HL-60 (cell line): ENCODE measurements around the gene DNAJC12.

Source experiments
- CTCF ChIP-seq: IDR thresholded peaks from one replicate; pipeline ENCODE4 v1.5.1; 2011; ENCODE audit warnings: low read length, control low read depth, inconsistent platforms; ENCODE audit not compliant: insufficient read depth
- GABPA ChIP-seq: IDR thresholded peaks from 2 replicates; pipeline ENCODE4 v1.6.1; 2012; ENCODE audit warnings: low read depth
- POLR2AphosphoS5 ChIP-seq: IDR thresholded peaks from 2 replicates; pipeline ENCODE4 v1.6.1; 2012; ENCODE audit warnings: low read depth
- SPI1 ChIP-seq: IDR thresholded peaks from 2 replicates; pipeline ENCODE4 v1.6.1; 2012; ENCODE audit warnings: low read depth, mild to moderate bottlenecking, borderline replicate concordance
- TF ChIP-seq, protein P1 (sequence below): IDR thresholded peaks from 2 replicates; pipeline ENCODE4 v1.6.1; 2012; ENCODE audit warnings: low read depth; ENCODE audit not compliant: insufficient replicate concordance

- no peak for TF ChIP-seq CTCF
- TF ChIP-seq, protein P1, sequence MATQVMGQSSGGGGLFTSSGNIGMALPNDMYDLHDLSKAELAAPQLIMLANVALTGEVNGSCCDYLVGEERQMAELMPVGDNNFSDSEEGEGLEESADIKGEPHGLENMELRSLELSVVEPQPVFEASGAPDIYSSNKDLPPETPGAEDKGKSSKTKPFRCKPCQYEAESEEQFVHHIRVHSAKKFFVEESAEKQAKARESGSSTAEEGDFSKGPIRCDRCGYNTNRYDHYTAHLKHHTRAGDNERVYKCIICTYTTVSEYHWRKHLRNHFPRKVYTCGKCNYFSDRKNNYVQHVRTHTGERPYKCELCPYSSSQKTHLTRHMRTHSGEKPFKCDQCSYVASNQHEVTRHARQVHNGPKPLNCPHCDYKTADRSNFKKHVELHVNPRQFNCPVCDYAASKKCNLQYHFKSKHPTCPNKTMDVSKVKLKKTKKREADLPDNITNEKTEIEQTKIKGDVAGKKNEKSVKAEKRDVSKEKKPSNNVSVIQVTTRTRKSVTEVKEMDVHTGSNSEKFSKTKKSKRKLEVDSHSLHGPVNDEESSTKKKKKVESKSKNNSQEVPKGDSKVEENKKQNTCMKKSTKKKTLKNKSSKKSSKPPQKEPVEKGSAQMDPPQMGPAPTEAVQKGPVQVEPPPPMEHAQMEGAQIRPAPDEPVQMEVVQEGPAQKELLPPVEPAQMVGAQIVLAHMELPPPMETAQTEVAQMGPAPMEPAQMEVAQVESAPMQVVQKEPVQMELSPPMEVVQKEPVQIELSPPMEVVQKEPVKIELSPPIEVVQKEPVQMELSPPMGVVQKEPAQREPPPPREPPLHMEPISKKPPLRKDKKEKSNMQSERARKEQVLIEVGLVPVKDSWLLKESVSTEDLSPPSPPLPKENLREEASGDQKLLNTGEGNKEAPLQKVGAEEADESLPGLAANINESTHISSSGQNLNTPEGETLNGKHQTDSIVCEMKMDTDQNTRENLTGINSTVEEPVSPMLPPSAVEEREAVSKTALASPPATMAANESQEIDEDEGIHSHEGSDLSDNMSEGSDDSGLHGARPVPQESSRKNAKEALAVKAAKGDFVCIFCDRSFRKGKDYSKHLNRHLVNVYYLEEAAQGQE: no peak
- no peak for TF ChIP-seq SPI1
- TF ChIP-seq GABPA: no peak
- no peak for TF ChIP-seq POLR2AphosphoS5
Observed at GRCh38 chr10:67792653-67793052, 45.3 kb downstream of the DNAJC12 start.
